ENCODE results near the gene KCNQ1.

Gene KCNQ1

GRCh38 chr11:2644844-2645778 lies 200.3 kb downstream of the KCNQ1 start:
- DNase-seq (ENCODE audit: low read depth in 1 of 2, low spot score in 1 of 2) = no peak

DNA sequence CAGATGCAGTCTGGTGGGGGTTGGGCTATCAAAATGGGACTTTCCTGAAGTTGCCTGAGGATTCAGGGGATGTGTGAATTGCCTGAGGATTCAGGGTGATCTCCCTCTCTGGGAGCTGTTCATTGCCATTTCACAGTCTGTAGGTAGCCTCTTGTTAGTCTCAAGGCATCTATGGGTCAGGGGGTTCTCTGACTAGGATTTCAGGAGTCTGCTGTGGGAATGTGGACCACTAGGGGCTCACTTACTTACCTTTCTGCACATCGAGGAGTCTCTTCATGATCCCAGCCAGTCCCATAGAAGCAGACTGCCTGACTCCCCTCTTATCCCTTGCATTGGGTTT lies 200.9 kb downstream of the KCNQ1 start:
- DNase-seq (ENCODE audit: low read depth in 1 of 2, low spot score in 1 of 2) = no peak

- no peak for DNase-seq (ENCODE audit: low read depth in 1 of 2, low spot score in 1 of 2)
These were observed 202.4 kb downstream of the KCNQ1 start for GRCh38 chr11:2647167-2647566.

DNA sequence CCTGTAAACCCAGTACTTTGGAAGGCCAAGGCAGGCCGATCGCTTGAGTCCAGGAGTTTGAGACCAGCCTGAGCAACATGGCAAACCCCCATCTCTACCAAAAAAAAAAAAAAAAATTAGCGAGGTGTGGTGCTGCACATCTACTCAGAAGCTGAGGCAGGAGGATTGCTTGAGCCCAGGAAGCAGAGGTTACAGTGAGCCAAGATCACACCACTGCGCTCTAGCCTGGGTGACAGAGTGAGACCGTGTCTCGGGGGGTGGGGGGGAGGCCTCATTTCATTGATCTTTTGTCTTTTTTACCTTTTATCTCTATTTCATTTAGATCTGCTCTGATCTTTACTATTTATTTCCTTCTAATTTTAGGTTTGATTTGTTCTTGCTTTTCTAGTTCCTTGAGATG lies 203.1 kb downstream of the KCNQ1 start:
- no peak for DNase-seq (ENCODE audit: low read depth in 1 of 2, low spot score in 1 of 2)

GRCh38 chr11:2649400-2649799 lies 204.6 kb downstream of the KCNQ1 start:
- no peak for DNase-seq (ENCODE audit: low read depth in 1 of 2, low spot score in 1 of 2)

- no peak for DNase-seq (ENCODE audit: low read depth in 1 of 2, low spot score in 1 of 2)
These were observed 205.0 kb downstream of the KCNQ1 start for GRCh38 chr11:2649848-2650247.

GRCh38 chr11:2650343-2650867 lies 205.6 kb downstream of the KCNQ1 start:
- DNase-seq (ENCODE audit: low read depth in 1 of 2, low spot score in 1 of 2) = no peak

GRCh38 chr11:2651054-2651617 lies 206.3 kb downstream of the KCNQ1 start:
- DNase-seq (ENCODE audit: low read depth in 1 of 2, low spot score in 1 of 2) = no peak

GRCh38 chr11:2651826-2652271 lies 207.0 kb downstream of the KCNQ1 start:
- no peak for DNase-seq (ENCODE audit: low read depth in 1 of 2, low spot score in 1 of 2)

DNA sequence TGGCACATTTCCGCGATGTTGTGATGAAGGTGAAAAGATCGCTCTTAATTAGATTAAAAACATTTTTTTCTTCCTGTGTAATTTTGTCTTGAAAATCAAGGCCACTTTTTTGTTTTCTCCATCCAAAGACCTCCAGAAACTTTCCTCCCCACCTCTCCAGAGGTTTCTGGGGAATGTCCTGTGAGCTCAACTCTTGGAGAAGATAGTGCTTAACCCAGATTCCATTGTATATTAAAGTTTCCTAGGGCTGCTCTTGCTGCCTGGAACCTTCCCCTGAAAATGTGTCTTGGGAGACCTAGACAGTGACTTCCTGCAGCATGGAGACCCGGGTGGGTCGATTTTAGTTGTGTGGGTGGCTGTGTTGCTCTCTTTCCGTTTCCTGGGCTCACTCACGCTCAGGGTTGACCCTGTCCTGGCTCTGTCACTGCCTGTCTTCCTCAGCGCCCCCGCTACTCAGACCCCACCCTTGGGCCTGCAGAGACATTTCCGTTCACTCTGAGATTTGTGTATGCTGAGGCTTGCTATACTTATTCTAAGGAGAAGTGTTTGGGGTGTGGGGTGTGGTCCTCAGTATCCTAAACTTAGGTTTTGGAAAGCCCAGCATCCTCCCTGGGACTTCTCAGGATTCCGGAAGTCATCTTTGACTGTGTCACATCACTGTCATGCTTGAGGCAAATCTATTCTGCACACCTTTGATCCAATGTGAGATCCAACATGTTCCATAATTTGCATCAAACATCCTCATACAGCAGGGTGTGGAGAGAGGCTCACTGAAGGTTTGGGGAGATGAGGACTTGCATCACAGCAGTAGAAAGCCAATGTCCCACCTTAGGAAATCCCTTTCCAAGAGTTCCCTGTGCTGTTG lies 207.8 kb downstream of the KCNQ1 start:
- DNase-seq (ENCODE audit: low read depth in 1 of 2, low spot score in 1 of 2) = no peak

DNA sequence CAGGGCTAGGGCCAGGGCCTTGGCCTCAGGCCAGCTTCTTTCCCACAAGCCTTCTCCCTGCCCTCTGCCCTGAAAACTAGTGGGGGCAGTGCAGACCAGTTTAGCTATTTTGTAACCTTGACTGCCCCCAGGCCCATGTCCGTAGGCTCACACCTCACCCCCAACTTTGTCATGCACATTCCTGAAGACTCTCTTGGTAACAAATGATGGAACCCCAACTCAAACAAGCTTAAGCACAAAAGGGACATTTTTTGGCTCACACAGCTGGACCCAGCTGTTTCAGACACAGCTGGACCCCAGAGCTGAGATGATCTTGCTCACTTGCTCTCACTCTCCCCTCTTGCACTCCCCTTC lies 208.4 kb downstream of the KCNQ1 start:
- DNase-seq (ENCODE audit: low read depth in 1 of 2, low spot score in 1 of 2) = no peak

GRCh38 chr11:2653930-2654739 lies 209.3 kb downstream of the KCNQ1 start:
- no peak for DNase-seq (ENCODE audit: low read depth in 1 of 2, low spot score in 1 of 2)

GRCh38 chr11:2655016-2655719 lies 210.4 kb downstream of the KCNQ1 start:
- DNase-seq (ENCODE audit: low read depth in 1 of 2, low spot score in 1 of 2) = no peak

DNA sequence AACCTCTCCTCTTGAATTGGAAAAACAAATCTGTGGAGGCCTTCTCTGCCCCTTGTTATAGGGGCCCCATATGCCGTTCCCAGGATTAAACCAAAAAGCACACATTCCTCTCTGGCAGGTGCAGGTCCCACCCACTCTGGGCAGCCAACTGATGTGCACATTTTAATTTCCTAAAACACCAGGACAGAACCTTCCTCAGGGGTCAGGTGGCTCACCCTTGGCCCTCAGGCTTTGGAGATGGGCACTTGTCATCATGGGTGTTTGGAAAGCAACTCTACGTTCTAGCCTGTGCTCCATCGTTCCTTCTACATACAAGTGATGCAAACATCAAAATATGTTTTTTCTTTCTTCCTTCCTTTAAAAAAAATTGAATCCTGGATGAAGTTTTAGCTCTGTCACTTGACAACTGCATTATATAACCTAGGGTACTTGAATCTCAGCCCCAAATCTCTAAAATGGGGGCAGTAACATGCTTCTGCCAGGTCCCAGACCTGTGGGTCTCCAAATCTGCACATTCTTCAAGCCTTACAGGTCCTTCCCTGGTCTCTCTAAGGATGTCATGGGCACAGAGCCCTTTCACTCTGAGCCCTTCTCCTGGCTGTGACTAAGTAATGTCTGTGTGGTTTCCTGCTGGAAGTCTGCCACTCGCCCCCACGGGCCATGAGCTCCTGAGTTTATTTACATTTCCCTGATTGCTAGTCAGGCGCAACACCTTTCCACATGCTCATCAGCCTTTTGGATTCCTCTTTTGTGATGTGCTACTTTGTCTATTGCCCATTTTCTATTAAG lies 211.2 kb downstream of the KCNQ1 start:
- no peak for DNase-seq (ENCODE audit: low read depth in 1 of 2, low spot score in 1 of 2)

GRCh38 chr11:2656859-2657258 lies 212.1 kb downstream of the KCNQ1 start:
- no peak for DNase-seq (ENCODE audit: low read depth in 1 of 2, low spot score in 1 of 2)

DNA sequence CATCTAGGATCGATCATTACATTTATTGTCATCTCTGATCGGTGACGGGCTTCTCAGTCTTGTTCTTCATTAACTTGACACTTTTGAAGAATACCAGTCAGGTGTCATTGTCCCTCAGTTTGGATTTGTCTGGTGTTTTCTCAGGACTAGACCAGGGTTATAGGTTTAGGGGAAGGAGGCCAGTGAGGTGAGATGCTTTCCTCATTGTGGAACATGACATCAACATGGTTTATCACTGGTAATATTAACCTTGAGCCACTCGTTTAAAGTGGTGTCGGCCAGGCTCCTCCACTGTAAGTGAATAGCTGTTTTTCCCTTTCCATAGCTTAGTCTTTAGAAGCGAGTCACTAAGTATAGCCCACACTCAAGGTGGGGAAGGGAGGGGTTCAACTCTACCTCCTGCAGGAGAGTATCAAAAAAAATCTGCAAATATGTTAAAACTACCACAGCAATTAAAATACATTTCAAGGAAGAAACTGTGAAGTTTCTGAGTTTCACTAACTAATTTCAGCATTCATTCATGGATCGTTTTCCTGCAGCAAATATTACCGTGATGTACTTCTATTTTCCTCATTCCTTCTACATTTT lies 213.0 kb downstream of the KCNQ1 start:
- no peak for DNase-seq (ENCODE audit: low read depth in 1 of 2, low spot score in 1 of 2)

GRCh38 chr11:2660357-2660939 lies 215.6 kb downstream of the KCNQ1 start:
- no peak for DNase-seq (ENCODE audit: low read depth in 1 of 2, low spot score in 1 of 2)

DNA sequence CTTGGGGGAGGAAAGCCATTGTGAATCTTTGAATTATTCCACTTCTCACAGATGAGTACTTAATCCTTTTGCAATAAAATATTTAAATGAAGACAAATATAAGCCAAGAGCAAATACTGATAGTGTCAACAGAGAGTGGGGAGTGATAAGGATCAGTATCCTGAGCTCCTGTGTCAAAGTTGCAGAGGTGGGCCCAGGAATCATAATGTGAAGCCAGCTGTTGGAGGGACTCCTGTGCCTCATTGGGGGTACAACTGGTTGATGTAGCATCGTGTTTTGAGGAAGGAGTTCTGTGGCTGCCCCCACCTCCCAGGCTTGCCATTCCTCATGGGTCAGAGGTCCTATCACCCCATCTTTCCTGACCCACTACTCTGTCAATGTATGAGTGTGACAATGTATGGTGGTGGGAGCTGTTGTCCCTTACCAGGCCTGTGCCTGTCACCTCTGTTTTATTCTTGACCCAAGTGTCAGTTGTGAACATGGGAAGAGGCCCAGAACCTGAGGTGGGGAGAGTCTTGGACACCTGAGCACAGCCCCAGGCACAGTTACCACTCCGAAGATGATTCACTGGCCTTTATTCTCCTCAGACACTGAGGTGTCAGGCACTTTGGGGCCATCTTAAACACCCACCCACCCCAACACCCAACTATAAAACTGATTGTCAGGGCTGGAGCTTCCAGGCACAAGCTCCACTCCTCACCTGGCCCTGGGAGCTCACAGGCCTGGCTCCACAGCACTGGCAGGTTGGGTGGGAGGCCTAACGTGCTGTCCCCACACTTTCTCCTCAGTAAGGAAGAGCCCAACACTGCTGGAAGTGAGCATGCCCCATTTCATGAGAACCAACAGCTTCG lies 216.6 kb downstream of the KCNQ1 start:
- no peak for DNase-seq (ENCODE audit: low read depth in 1 of 2, low spot score in 1 of 2)
